C4-2B (cell line): ENCODE data around the gene TM4SF18.

ENCODE experiments used
- CTCF ChIP-seq: fragments of 450-650 bp; conservative IDR thresholded peaks from 2 replicates; pipeline ENCODE4 v1.5.1; 2017; ENCODE audit warnings: mild to moderate bottlenecking
- ZFX ChIP-seq: fragments of 450-650 bp; IDR thresholded peaks from 2 replicates; pipeline ENCODE4 v1.6.1; 2017

- TF ChIP-seq CTCF (no peak), ZFX (no peak)
Measured at GRCh38 chr3:149319750-149320149, 13.7 kb downstream of the TM4SF18 start.
